ENCODE measurements around the gene GRIK4.

- TF ChIP-seq CTCF (IDR thresholded peaks at IDR 0.05), result no peak
- no peak for TF ChIP-seq E2F4 (CRISPR knock-in tag; IDR thresholded peaks at IDR 0.05; ENCODE audit: borderline replicate concordance, low read depth)
- no peak for TF ChIP-seq STAT6 (CRISPR knock-in tag; conservative IDR thresholded peaks at IDR 0.05; ENCODE audit: low read depth)
- no peak for TF ChIP-seq CBFB (CRISPR knock-in tag; IDR thresholded peaks at IDR 0.05; ENCODE audit: low read depth)
- no peak for TF ChIP-seq FOXP1 (CRISPR knock-in tag; IDR thresholded peaks at IDR 0.05; ENCODE audit: borderline replicate concordance)
- TF ChIP-seq ZSCAN18 (CRISPR knock-in tag; IDR thresholded peaks at IDR 0.05), result no peak
- no peak for TF ChIP-seq ATF2 (CRISPR knock-in tag; IDR thresholded peaks at IDR 0.05; ENCODE audit: borderline replicate concordance, low read depth)
Measured at GRCh38 chr11:120867531-120867930, 356.0 kb downstream of the GRIK4 start.

Measured in WTC11 (cell line).